ENCODE data around the gene IGSF1. TPM values are rescaled to one million over a fixed set of nuclear protein-coding genes. Genes with fewer than 3 reads are reported as not detected.

Gene IGSF1
- total RNA-seq, 6 experiments from 2014 or later, result 0.24 to 0.64 (median 0.40) TPM

GRCh38 chrX:131289527-131289926 lies 421 bp upstream of the IGSF1 start:
- Histone ChIP-seq H3K27ac (no peak overlapping the region), H3K4me3 (no peak overlapping the region), H3K27me3 (no peaks in the 10 kb centered on the region), H3K9me3 (no peaks in the 10 kb centered on the region), H3K4me1 (no peaks in the 10 kb centered on the region), H3K36me3 (no peaks in the 10 kb centered on the region)
- intact Hi-C loops (cut with DNase I), result no loop called here
- 35% methylated on average over 4 of the region's 4 CpGs for WGBS (ENCODE audit: insufficient coverage, low coverage, low lambda C conversion rate, missing lambda C conversion rate)
- DNase-seq, result no peak
- ATAC-seq, result no peak
- TF ChIP-seq, protein P1, sequence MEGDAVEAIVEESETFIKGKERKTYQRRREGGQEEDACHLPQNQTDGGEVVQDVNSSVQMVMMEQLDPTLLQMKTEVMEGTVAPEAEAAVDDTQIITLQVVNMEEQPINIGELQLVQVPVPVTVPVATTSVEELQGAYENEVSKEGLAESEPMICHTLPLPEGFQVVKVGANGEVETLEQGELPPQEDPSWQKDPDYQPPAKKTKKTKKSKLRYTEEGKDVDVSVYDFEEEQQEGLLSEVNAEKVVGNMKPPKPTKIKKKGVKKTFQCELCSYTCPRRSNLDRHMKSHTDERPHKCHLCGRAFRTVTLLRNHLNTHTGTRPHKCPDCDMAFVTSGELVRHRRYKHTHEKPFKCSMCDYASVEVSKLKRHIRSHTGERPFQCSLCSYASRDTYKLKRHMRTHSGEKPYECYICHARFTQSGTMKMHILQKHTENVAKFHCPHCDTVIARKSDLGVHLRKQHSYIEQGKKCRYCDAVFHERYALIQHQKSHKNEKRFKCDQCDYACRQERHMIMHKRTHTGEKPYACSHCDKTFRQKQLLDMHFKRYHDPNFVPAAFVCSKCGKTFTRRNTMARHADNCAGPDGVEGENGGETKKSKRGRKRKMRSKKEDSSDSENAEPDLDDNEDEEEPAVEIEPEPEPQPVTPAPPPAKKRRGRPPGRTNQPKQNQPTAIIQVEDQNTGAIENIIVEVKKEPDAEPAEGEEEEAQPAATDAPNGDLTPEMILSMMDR (IDR thresholded peaks at IDR 0.05), result no peak
- TF ChIP-seq POLR2A (IDR thresholded peaks at IDR 0.05), result no peak

DNA sequence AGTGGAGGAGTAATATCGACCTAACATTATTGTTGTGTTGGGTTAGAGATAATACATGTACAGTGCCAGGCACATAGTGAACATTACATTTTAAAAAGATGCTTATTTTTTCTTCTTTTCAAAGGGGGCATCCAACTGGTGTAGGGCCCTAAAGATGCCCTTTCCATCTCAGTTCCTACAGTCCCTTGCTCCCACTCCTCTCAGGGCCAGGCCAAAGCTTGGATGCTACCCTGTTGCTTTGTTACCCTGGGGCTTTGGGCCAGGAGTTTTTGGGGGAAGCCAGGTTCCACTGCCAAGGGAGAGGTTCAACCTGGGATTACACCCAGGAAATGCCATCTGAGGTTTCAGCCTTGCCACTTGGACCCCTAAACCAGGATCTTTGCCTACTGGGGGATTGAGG lies 918 bp downstream of the IGSF1 start:
- no peaks in the 10 kb centered on the region for H3K9me3 ChIP-seq
- 56% methylated on average over 1 of the region's 1 CpG for WGBS (ENCODE audit: insufficient coverage, low coverage, low lambda C conversion rate, missing lambda C conversion rate)
- intact Hi-C loops (cut with DNase I), result no loop called here
- H3K4me3 ChIP-seq, result no peak overlapping the region
- no peak for ATAC-seq
- no peak overlapping the region for H3K27ac ChIP-seq
- no peak for DNase-seq
- H3K4me1 ChIP-seq, result no peaks in the 10 kb centered on the region
- no peaks in the 10 kb centered on the region for H3K27me3 ChIP-seq
- H3K36me3 ChIP-seq, result no peaks in the 10 kb centered on the region
- TF ChIP-seq, protein P1 (IDR thresholded peaks at IDR 0.05), result no peak
- no peak for TF ChIP-seq POLR2A (IDR thresholded peaks at IDR 0.05)

GRCh38 chrX:131287560-131288179 lies 1.4 kb downstream of the IGSF1 start:
- no peak for DNase-seq
- TF ChIP-seq, protein P1 (IDR thresholded peaks at IDR 0.05), result no peak
- no peak for TF ChIP-seq POLR2A (IDR thresholded peaks at IDR 0.05)
- Histone ChIP-seq H3K4me1 (no peaks in the 10 kb centered on the region), H3K27me3 (no peaks in the 10 kb centered on the region), H3K9me3 (no peaks in the 10 kb centered on the region), H3K36me3 (no peaks in the 10 kb centered on the region), H3K4me3 (no peak overlapping the region), H3K27ac (no peak overlapping the region)
- 33% methylated on average over 4 of the region's 4 CpGs for WGBS (ENCODE audit: insufficient coverage, low coverage, low lambda C conversion rate, missing lambda C conversion rate)
- intact Hi-C loops (cut with DNase I), result no loop called here
- ATAC-seq, result no peak

DNA sequence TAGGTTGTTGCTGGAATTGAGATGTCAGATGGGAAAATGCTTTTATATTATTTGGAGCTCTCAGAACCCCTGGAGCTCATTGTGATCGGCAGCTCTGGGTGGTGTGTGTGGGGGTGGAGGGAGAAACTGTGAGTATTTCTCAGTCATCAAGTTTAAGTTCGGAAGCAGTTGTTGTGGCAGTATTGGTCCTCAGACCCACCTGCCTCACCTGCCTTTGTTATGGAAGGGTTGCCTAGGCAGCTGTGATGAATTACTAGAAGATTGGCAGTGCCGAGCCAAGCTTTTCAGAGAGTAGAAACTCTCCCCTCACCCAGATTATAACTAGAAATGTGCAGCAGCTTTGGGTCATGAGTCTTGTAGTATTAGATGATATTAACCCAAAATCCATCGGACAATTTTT lies 9.5 kb downstream of the IGSF1 start:
- no peak overlapping the region for H3K4me3 ChIP-seq
- no peak for ATAC-seq
- no peaks in the 10 kb centered on the region for H3K4me1 ChIP-seq
- no peaks in the 10 kb centered on the region for H3K27me3 ChIP-seq
- intact Hi-C loops (cut with DNase I), result no loop called here
- no peak for TF ChIP-seq POLR2A (IDR thresholded peaks at IDR 0.05)
- TF ChIP-seq, protein P1 (IDR thresholded peaks at IDR 0.05), result no peak
- 50% methylated on average over 4 of the region's 4 CpGs for WGBS (ENCODE audit: insufficient coverage, low coverage, low lambda C conversion rate, missing lambda C conversion rate)
- no peaks in the 10 kb centered on the region for H3K36me3 ChIP-seq
- H3K9me3 ChIP-seq, result no peaks in the 10 kb centered on the region
- no peak for DNase-seq
- no peak overlapping the region for H3K27ac ChIP-seq

GRCh38 chrX:131279197-131279596 lies 9.9 kb downstream of the IGSF1 start:
- no peaks in the 10 kb centered on the region for H3K27me3 ChIP-seq
- intact Hi-C loops (cut with DNase I), result no loop called here
- no peaks in the 10 kb centered on the region for H3K9me3 ChIP-seq
- 54% methylated on average over 10 of the region's 10 CpGs for WGBS (ENCODE audit: insufficient coverage, low coverage, low lambda C conversion rate, missing lambda C conversion rate)
- no peaks in the 10 kb centered on the region for H3K4me1 ChIP-seq
- no peak overlapping the region for H3K27ac ChIP-seq
- ATAC-seq, result no peak
- no peak for DNase-seq
- H3K36me3 ChIP-seq, result no peaks in the 10 kb centered on the region
- H3K4me3 ChIP-seq, result no peak overlapping the region
- no peak for TF ChIP-seq POLR2A (IDR thresholded peaks at IDR 0.05)
- TF ChIP-seq, protein P1 (IDR thresholded peaks at IDR 0.05), result no peak
